Liver (tissue), 9 donors: ENCODE measurements around the gene MARS1. TPM values are rescaled to one million over a fixed set of nuclear protein-coding genes. Genes with fewer than 3 reads are reported as not detected.

Source experiments
- DNase-seq: peaks from one replicate; pipeline ENCODE4 v3.0.0-alpha.2; 2017; ENCODE audit warnings: low spot score
- H3K27ac ChIP-seq, 2 donors: one replicate each; pipeline ENCODE4 v1.7.0; 2013; ENCODE audit warnings: inconsistent platforms in 2 of 2, low read length in 2 of 2, control low read depth in 1 of 2, low read depth in 1 of 2, mild to moderate bottlenecking in 1 of 2
- H3K27me3 ChIP-seq, 4 donors: one replicate each; pipeline versions ENCODE4 v1.6.1 to v1.7.0; 2013; ENCODE audit warnings: low read length in 3 of 4, inconsistent platforms in 1 of 4, mild to moderate bottlenecking in 1 of 4, moderate library complexity in 1 of 4; ENCODE audit not compliant: control insufficient read depth in 4 of 4, insufficient read depth in 4 of 4
- H3K36me3 ChIP-seq, 4 donors: one replicate each; pipeline versions ENCODE4 v1.6.1 to v1.7.0; 2013; ENCODE audit warnings: low read length in 3 of 4, mild to moderate bottlenecking in 3 of 4, low read depth in 1 of 4, moderate library complexity in 1 of 4; ENCODE audit not compliant: control insufficient read depth in 4 of 4, insufficient read depth in 3 of 4
- H3K4me1 ChIP-seq, 4 donors: one replicate each; pipeline versions ENCODE4 v1.6.1 to v1.7.0; 2013; ENCODE audit warnings: low read length in 3 of 4, mild to moderate bottlenecking in 3 of 4, moderate library complexity in 1 of 4; ENCODE audit not compliant: control insufficient read depth in 4 of 4, insufficient read depth in 4 of 4
- H3K4me3 ChIP-seq, 3 donors: one replicate each; pipeline versions ENCODE4 v1.6.1 to v1.7.0; 2013; ENCODE audit warnings: low read length in 3 of 3, control low read depth in 1 of 3, low read depth in 1 of 3, mild to moderate bottlenecking in 1 of 3
- H3K9ac ChIP-seq, 2 donors: one replicate each; pipeline ENCODE4 v1.7.0; 2013; ENCODE audit warnings: low read length in 2 of 2, mild to moderate bottlenecking in 2 of 2, moderate library complexity in 2 of 2, control low read depth in 1 of 2, low read depth in 1 of 2
- H3K9me3 ChIP-seq, 4 donors: one replicate each; pipeline versions ENCODE4 v1.6.1 to v1.7.0; 2013; ENCODE audit warnings: low read length in 3 of 4; ENCODE audit not compliant: control insufficient read depth in 4 of 4
- EGR1 ChIP-seq, 2 donors: IDR thresholded peaks; 2 replicates each; pipeline ENCODE4 v1.6.1; 2016 to 2018; ENCODE audit warnings: antibody characterized with exemption in 2 of 2, low read depth in 2 of 2
- FOXA1 ChIP-seq: IDR thresholded peaks from 2 replicates; pipeline ENCODE4 v1.6.1; 2016; ENCODE audit warnings: antibody characterized with exemption
- FOXA2 ChIP-seq: IDR thresholded peaks from 2 replicates; pipeline ENCODE4 v1.6.1; 2016; ENCODE audit warnings: antibody characterized with exemption
- GABPA ChIP-seq, 2 donors: IDR thresholded peaks in 1 of 2; conservative IDR thresholded peaks in 1 of 2; 2 replicates each; pipeline ENCODE4 v1.6.1; 2016; ENCODE audit warnings: antibody characterized with exemption in 2 of 2, mild to moderate bottlenecking in 1 of 2, moderate library complexity in 1 of 2
- HNF4A ChIP-seq, 2 donors: conservative IDR thresholded peaks; 2 replicates each; pipeline ENCODE4 v1.6.1; 2016; ENCODE audit warnings: antibody characterized with exemption in 2 of 2, mild to moderate bottlenecking in 2 of 2
- HNF4G ChIP-seq: IDR thresholded peaks from 2 replicates; pipeline ENCODE4 v1.6.1; 2016; ENCODE audit warnings: antibody characterized with exemption
- JUND ChIP-seq, 2 donors: IDR thresholded peaks; 2 replicates each; pipeline ENCODE4 v1.6.1; 2016; ENCODE audit warnings: antibody characterized with exemption in 2 of 2
- NR2F2 ChIP-seq: IDR thresholded peaks from 2 replicates; pipeline ENCODE4 v1.6.1; 2016; ENCODE audit warnings: antibody characterized with exemption
- RAD21 ChIP-seq, 2 donors: IDR thresholded peaks; 2 replicates each; pipeline ENCODE4 v1.6.1; 2016; ENCODE audit warnings: antibody characterized with exemption in 2 of 2, mild to moderate bottlenecking in 2 of 2
- RXRA ChIP-seq, 2 donors: IDR thresholded peaks; 2 replicates each; pipeline ENCODE4 v1.6.1; 2017 to 2018; ENCODE audit warnings: antibody characterized with exemption in 2 of 2, mild to moderate bottlenecking in 1 of 2
- SP1 ChIP-seq: IDR thresholded peaks from 2 replicates; pipeline ENCODE4 v1.6.1; 2018; ENCODE audit warnings: antibody characterized with exemption, mild to moderate bottlenecking
- TAF1 ChIP-seq: conservative IDR thresholded peaks from 2 replicates; pipeline ENCODE4 v1.6.1; 2016; ENCODE audit warnings: antibody characterized with exemption, mild to moderate bottlenecking
- YY1 ChIP-seq: IDR thresholded peaks from 2 replicates; pipeline ENCODE4 v1.6.1; 2016; ENCODE audit warnings: antibody characterized with exemption, mild to moderate bottlenecking
- WGBS: extraction: QIAGEN DNeasy Blood & Tissue Kit; methylation state at CpG from one replicate; pipeline ENCODE4 v1.1.7; 2013; 5-methylcytosine and 5-hydroxymethylcytosine counted together
- polyA plus RNA-seq, 2 donors: library from polyadenylated mRNA; stranded (reverse) in 1 of 2; unstranded in 1 of 2; fragments of 200-250 nt in 1 of 2; fragments of >200 nt in 1 of 2; fragmentation: Nextera tagmentation in 1 of 2; extraction: Ambion mirVana in 1 of 2; gene quantifications; one replicate each; pipeline versions ENCODE4 v1.2.1 to v1.2.3, GENCODE V29; 2013 to 2015
- total RNA-seq, 2 donors: library from RNA; depleted of rRNA; stranded (reverse); fragments of >200 nt; gene quantifications; one replicate each; pipeline ENCODE4 v1.2.3, GENCODE V29; 2014
- TF ChIP-seq, protein P1 (sequence below): IDR thresholded peaks from 2 replicates; pipeline ENCODE4 v1.6.1; 2016; ENCODE audit warnings: antibody characterized with exemption
- TF ChIP-seq, protein P2 (sequence below): IDR thresholded peaks from 2 replicates; pipeline ENCODE4 v1.6.1; 2016; ENCODE audit warnings: antibody characterized with exemption, mild to moderate bottlenecking
- TF ChIP-seq, protein P3 (sequence below): IDR thresholded peaks from 2 replicates; pipeline ENCODE4 v1.6.1; 2016; ENCODE audit warnings: antibody characterized with exemption
- TF ChIP-seq, protein P4 (sequence below): IDR thresholded peaks from 2 replicates; pipeline ENCODE4 v1.6.1; 2016; ENCODE audit warnings: antibody characterized with exemption
- donor health status: healthy.
- donor health status: healthy.
- donor health status: healthy.
- donor health status: healthy.
- donor health status: healthy.

The MARS1 gene
- total and polyA plus RNA-seq, 4 donors, result 43.9 to 83.3 (median 56.0) TPM

DNA sequence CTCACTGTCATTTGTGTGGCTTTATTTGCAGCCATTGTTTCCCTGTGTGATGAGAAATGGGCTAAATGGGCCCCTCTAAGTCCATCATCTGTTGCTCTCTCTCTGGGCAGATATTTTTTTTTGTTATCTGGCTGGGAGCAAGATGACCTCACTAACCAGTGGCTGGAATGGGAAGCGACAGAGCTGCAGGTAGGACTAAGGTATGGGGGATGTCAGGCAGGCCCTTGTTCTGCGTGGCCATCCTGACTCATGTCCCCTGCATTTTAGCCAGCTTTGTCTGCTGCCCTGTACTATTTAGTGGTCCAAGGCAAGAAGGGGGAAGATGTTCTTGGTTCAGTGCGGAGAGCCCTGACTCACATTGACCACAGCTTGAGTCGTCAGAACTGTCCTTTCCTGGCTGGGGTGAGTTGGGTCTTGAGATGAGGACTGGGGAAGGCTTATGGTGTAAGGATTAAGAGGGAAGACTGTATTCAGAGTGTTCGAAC, 1.3 kb downstream of the MARS1 start (continued):
- TF ChIP-seq HNF4G, result no peak
- TF ChIP-seq FOXA2, result no peak

DNA sequence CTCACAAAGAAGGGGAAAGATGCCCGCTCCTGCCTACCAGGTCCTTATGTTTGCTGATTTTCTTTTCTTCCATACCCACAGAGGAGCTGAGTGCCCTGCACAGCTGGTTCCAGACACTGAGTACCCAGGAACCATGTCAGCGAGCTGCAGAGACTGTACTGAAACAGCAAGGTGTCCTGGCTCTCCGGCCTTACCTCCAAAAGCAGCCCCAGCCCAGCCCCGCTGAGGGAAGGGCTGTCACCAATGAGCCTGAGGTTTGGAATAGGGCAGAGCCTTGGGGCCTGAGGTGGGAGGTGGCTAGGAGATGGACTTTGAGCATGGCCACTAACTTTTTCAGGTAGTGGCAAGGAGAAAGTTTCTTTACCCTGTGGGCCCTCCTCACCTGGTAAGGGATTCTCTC, 2.3 kb downstream of the MARS1 start:
- Histone ChIP-seq H3K27ac (no peak overlapping the region), H3K27me3 (no peaks in the 10 kb centered on the region), H3K36me3 (peaks cover 8 to 28% (median 18%) of the 10 kb centered on the region in 4 donors), H3K4me1 (peaks cover 2 to 17% (median 11%) of the 10 kb centered on the region in 4 donors), H3K9ac (no peak overlapping the region), H3K9me3 (no peaks in the 10 kb centered on the region), H3K4me3 (no peak overlapping the region)
- DNase-seq, result no peak
- TF ChIP-seq GABPA (IDR thresholded peaks at IDR 0.05 in 1 of 2, conservative IDR thresholded peaks at IDR 0.05 in 1 of 2) (no peak), JUND (IDR thresholded peaks at IDR 0.05) (no peak), HNF4A (conservative IDR thresholded peaks at IDR 0.05) (no peak), SP1 (no peak), HNF4G (no peak), YY1 (no peak), NR2F2 (no peak), EGR1 (IDR thresholded peaks at IDR 0.05; ENCODE audit: low read depth in 2 of 2) (no peak), RAD21 (IDR thresholded peaks at IDR 0.05) (no peak), FOXA1 (no peak), FOXA2 (no peak), TAF1 (no peak)
- TF ChIP-seq, protein P1, sequence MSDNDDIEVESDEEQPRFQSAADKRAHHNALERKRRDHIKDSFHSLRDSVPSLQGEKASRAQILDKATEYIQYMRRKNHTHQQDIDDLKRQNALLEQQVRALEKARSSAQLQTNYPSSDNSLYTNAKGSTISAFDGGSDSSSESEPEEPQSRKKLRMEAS, result no peak
- TF ChIP-seq, protein P2, sequence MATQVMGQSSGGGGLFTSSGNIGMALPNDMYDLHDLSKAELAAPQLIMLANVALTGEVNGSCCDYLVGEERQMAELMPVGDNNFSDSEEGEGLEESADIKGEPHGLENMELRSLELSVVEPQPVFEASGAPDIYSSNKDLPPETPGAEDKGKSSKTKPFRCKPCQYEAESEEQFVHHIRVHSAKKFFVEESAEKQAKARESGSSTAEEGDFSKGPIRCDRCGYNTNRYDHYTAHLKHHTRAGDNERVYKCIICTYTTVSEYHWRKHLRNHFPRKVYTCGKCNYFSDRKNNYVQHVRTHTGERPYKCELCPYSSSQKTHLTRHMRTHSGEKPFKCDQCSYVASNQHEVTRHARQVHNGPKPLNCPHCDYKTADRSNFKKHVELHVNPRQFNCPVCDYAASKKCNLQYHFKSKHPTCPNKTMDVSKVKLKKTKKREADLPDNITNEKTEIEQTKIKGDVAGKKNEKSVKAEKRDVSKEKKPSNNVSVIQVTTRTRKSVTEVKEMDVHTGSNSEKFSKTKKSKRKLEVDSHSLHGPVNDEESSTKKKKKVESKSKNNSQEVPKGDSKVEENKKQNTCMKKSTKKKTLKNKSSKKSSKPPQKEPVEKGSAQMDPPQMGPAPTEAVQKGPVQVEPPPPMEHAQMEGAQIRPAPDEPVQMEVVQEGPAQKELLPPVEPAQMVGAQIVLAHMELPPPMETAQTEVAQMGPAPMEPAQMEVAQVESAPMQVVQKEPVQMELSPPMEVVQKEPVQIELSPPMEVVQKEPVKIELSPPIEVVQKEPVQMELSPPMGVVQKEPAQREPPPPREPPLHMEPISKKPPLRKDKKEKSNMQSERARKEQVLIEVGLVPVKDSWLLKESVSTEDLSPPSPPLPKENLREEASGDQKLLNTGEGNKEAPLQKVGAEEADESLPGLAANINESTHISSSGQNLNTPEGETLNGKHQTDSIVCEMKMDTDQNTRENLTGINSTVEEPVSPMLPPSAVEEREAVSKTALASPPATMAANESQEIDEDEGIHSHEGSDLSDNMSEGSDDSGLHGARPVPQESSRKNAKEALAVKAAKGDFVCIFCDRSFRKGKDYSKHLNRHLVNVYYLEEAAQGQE, result no peak
- TF ChIP-seq, protein P3, sequence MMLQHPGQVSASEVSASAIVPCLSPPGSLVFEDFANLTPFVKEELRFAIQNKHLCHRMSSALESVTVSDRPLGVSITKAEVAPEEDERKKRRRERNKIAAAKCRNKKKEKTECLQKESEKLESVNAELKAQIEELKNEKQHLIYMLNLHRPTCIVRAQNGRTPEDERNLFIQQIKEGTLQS, result no peak
- 95% methylated on average over 4 of the region's 4 CpGs for WGBS

DNA sequence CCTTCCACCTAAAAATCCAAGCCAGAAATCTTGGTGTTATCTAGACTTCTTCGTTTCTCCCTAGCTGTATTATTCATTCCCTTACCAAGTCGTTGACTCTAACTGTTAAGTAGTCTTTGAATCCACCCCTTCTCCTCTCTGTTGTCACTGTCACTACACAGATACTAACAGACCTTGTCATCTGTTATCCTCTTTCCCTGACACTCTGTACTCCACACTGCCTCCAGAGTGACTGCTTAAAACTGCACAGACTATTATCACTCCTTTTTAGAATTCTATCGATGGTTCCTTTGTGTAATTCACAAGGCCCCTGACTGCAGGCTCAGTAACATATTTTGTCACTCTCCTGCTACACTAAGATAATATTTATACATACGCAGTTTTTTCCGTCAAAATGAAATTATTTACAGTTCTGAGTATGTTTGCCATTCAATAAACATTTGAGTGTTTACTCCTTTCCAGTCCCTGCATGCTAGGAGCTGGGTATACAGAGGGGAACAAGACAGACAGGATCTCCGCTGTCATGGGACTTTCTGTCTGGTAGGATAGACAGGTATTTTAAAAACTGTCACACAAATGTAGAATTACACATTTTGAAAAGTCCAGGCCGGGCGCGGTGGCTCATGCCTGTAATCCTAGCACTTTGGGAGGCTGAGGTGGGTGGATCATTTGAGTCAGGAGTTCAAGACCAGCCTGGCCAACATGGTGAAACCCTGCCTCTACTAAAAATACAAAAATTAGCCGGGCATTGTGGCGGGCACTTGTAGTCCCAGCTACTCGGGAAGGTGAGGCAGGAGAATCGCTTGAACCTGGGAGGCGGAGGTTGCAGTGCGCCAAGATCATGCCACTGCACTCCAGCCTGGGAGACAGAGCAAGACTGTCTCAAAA, 3.8 kb downstream of the MARS1 start:
- Histone ChIP-seq H3K9me3 (no peaks in the 10 kb centered on the region), H3K4me3 (no peak overlapping the region), H3K27ac (no peak overlapping the region), H3K36me3 (peaks cover 9 to 28% (median 18%) of the 10 kb centered on the region in 4 donors), H3K9ac (no peak overlapping the region), H3K27me3 (no peaks in the 10 kb centered on the region), H3K4me1 (peaks cover 2 to 17% (median 11%) of the 10 kb centered on the region in 4 donors)
- TF ChIP-seq, protein P2, result no peak
- no peak for TF ChIP-seq YY1
- TF ChIP-seq HNF4A (conservative IDR thresholded peaks at IDR 0.05), result no peak
- TF ChIP-seq, protein P1, result no peak
- no peak for TF ChIP-seq RXRA (IDR thresholded peaks at IDR 0.05)
- no peak for TF ChIP-seq NR2F2
- no peak for TF ChIP-seq TAF1
- no peak for TF ChIP-seq EGR1 (IDR thresholded peaks at IDR 0.05; ENCODE audit: low read depth in 2 of 2)
- no peak for TF ChIP-seq HNF4G
- no peak for TF ChIP-seq FOXA2
- no peak for TF ChIP-seq SP1
- TF ChIP-seq, protein P4, sequence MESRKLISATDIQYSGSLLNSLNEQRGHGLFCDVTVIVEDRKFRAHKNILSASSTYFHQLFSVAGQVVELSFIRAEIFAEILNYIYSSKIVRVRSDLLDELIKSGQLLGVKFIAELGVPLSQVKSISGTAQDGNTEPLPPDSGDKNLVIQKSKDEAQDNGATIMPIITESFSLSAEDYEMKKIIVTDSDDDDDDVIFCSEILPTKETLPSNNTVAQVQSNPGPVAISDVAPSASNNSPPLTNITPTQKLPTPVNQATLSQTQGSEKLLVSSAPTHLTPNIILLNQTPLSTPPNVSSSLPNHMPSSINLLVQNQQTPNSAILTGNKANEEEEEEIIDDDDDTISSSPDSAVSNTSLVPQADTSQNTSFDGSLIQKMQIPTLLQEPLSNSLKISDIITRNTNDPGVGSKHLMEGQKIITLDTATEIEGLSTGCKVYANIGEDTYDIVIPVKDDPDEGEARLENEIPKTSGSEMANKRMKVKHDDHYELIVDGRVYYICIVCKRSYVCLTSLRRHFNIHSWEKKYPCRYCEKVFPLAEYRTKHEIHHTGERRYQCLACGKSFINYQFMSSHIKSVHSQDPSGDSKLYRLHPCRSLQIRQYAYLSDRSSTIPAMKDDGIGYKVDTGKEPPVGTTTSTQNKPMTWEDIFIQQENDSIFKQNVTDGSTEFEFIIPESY, result no peak
- no peak for TF ChIP-seq GABPA (IDR thresholded peaks at IDR 0.05 in 1 of 2, conservative IDR thresholded peaks at IDR 0.05 in 1 of 2)
- no peak for TF ChIP-seq RAD21 (IDR thresholded peaks at IDR 0.05)
- no peak for DNase-seq
- 93% methylated on average over 15 of the region's 15 CpGs for WGBS
